ENCODE measurements around the gene MBTPS1.
"Not testable (repeated sequence)": the region's sequence is repeated elsewhere in the genome, so short reads cannot be mapped to it uniquely, and the experiment has no call there.

MBTPS1 gene

DNA sequence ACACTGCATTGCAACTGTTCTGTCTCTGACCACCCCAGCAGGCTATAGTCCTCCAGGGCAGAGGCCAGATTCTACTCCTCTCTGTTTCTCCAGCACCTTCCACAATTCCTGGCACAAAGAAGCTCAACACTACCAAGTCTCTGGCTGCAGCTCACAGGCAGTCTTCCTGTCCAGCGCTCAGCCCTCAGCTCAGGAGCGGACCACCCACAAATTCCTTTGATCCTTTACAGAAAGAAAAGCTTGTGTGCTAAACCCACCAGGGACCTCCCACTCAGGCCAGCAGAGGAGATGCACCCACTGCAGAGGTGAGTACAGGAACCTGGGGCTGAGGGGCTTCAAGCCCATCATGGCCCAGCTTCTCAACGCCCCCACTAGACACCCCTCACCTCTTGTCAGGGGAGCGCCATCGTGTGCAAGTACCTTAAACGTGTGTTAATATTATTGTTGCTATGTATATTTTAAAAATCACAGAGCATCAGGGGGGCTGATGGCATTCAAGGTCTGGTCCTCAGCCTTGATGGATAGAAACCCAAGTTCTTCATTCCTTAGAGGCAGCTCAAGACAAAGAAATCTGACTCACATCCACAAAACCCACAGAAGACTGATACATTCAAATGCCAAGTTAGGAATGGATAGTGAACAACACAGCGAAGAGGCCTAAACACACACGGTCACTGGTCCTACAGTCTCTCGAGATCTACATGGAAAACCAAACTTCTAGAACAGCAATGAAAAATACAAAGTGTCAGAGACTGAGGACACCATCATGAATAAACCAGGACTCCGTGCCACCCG, 19.8 kb upstream of the MBTPS1 start:
- TF ChIP-seq, protein P1, sequence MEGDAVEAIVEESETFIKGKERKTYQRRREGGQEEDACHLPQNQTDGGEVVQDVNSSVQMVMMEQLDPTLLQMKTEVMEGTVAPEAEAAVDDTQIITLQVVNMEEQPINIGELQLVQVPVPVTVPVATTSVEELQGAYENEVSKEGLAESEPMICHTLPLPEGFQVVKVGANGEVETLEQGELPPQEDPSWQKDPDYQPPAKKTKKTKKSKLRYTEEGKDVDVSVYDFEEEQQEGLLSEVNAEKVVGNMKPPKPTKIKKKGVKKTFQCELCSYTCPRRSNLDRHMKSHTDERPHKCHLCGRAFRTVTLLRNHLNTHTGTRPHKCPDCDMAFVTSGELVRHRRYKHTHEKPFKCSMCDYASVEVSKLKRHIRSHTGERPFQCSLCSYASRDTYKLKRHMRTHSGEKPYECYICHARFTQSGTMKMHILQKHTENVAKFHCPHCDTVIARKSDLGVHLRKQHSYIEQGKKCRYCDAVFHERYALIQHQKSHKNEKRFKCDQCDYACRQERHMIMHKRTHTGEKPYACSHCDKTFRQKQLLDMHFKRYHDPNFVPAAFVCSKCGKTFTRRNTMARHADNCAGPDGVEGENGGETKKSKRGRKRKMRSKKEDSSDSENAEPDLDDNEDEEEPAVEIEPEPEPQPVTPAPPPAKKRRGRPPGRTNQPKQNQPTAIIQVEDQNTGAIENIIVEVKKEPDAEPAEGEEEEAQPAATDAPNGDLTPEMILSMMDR (conservative IDR thresholded peaks at IDR 0.05): no peak
- no peak overlapping the region for H3K27ac ChIP-seq

DNA sequence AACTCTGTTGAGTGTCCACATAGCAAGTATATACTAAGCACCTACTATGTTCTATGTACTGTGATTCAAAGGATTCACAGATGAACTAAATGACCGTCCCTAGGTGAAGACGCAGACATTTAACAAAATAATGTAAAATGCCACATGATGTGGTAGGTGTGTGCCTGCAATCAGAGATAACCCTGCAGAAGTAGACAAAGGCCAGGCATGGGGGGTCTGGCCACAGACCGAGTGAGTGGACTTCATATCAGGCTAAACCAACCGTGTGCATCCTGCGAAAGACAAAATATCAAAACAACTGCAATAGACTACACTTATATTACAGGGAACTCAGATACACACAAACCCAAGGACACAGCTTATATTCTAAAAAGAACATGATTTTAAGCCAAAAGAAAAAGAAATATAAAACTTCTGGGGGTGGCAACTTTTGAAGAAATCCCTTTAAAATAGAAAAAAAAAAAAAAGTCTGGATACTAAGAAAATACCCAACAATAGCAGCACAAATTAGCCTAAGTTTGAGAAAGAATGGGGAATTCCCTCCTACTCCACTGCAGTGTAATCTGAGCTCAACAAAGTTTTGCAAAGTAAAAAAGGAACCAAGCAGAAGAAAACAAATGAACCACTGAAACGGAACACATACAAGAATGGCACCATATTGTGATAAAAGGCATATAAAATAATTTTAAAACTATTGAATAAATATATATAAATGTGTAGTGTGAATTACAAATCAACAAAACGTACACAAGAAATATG, 16.0 kb upstream of the MBTPS1 start:
- TF ChIP-seq, protein P1 (conservative IDR thresholded peaks at IDR 0.05): no peak
- no peak overlapping the region for H3K27ac ChIP-seq

DNA sequence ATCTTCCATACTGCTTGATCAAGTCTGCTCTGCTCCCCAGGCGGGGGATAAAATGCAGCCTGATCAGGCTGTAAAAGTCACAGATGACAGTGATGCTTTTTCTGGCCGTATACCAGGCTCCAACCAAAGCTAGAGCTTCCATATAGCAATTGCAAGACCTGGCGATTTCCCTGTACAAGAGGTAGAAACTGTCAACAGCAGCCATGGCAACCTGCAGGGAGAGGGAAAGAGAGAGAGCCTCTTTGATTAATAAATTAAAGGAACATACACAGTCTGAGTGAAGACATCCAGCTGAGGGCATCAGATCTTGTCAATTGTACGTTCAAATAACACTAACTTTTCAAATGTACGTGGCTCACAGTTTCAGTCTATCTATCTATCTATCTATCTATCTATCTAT, 14.4 kb upstream of the MBTPS1 start:
- TF ChIP-seq, protein P1 (conservative IDR thresholded peaks at IDR 0.05): no peak
- H3K27ac ChIP-seq: peak overlapping the region; percentile 24; the same call in 1 of the 2 replicates

DNA sequence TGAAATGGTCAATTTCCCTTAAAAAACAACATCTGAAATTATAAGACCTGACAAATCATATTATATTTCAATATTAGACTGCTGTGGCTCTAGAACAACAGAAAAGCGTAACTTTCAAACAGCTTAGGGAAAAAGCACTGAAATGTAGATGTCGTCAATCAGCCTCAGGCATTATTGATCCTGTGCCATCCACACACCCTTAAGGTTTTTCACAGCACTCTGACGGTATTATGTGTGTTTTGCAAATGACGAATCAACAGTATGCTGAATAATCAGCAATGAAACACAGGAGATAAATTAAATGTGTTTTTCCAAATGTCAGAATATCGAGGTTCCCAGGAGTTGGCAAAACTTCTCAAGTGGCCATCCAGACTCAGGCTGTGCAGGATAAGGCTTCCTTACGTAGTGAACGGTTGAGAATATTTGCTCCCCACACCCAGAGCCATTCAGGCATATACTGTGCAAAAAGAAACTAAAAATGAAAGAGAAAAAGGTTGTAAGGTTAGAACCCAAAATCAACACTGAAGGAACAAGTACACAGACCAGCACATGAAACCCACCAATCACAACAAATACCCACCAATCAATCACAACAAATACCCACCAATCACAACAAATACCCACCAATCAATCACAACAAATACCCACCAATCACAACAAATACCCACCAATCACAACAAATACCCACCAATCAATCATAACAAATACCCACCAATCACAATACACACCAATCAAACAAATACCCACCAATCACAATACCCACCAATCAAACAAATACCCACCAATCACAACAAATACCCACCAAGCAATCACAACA, 7.7 kb upstream of the MBTPS1 start:
- H3K27ac ChIP-seq: no peak overlapping the region
- TF ChIP-seq, protein P1 (conservative IDR thresholded peaks at IDR 0.05): no peak

DNA sequence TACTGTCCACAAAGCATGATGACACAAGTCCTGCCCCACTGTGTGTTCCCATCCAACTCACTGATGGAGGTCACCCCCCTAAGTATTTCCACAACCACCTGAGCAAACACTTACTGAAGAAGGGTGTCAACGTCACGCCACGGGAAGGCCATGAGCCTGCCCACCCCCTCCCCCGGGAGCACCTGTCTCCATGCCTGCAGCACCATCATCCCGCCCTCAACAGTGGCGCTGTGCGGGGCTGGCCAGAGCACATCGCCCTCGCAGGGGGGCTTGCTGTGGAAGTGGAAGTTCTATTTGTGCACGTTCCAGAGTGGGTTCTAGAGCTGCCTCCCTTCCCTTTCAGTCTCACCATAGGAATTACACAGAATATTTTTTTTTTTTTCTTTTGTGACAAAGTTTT, 4.3 kb upstream of the MBTPS1 start:
- no peak overlapping the region for H3K27ac ChIP-seq
- TF ChIP-seq, protein P1 (conservative IDR thresholded peaks at IDR 0.05): no peak

DNA sequence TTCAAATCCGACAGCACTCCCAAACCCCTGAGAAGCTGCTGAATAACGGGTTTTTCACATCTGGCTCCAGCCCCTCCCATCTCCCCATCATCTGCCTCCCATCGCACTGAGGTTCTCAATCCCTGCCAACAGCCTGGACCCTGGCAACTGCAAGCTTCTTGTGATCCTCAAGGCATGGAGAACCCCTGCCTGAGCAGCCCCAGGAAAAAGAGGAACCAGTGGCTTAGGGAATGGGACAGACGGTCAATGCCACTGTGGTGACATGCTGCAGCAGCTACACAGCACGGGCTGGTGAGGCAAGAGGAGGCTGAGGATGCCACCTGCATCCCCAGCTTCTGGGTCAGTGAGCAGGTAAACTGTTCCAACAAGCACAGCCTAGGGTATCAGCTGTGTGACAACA, 3.3 kb upstream of the MBTPS1 start:
- H3K27ac ChIP-seq: no peak overlapping the region
- TF ChIP-seq, protein P1 (conservative IDR thresholded peaks at IDR 0.05): no peak

DNA sequence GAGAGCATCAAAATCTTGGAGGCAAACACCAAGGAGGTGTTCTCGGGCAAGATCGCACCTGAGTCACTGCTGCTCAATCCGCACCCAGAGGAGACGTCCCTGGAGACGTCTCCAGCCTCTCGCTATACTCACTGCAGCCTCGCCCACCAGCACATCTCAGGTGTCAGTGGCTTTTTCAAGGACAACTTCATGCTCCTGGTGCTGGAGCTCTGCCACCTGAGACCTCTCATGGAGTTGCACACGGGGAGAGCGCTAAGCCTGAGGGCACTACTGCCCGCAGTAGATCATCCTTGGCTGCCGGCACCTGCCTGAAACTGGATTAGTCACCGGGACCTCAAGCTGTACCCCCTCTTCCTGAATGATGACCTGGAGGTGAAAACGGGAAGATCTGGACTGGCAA, 2.6 kb upstream of the MBTPS1 start:
- no peak overlapping the region for H3K27ac ChIP-seq
- TF ChIP-seq, protein P1 (conservative IDR thresholded peaks at IDR 0.05): no peak

DNA sequence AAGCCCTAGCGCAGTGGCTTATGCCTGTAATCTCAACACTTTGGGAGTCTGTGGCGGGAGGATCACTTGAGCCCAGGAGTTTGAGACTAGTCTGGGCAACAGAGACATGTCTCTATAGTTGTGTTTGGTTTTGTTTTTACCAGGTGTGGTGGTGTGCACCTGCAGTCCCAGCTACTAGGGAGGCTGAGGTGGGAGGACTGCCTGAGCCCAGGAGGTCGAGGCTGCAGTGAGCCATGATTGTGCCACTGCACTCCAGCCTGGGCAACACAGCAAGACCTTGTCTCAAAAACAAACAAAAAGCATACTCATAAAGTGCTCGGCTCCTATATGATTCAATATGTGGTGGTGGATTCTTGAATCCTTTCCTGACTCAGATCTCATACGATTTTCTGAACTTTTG, 1.6 kb upstream of the MBTPS1 start:
- H3K27ac ChIP-seq: not testable (repeated sequence)
